ENCODE data around the gene XPO5. TPM values are rescaled to one million over a fixed set of nuclear protein-coding genes. Genes with fewer than 3 reads are reported as not detected.

Gene XPO5
- polyA plus RNA-seq, 1 of the 3 experiments (the other 2 are of a cell fraction): 29.5 TPM

- Histone ChIP-seq H3K4me2 (no peak overlapping the region), H3K9ac (no peak overlapping the region), H3K9me3 (no peaks in the 10 kb centered on the region), H3K27ac (ENCODE audit: low read depth in 2 of 2, low read length in 1 of 2) (no peak overlapping the region), H2AFZ (ENCODE audit: low read depth) (no peak overlapping the region), H3K9me2 (no peaks in the 10 kb centered on the region), H3K4me1 (ENCODE audit: control insufficient read depth in 1 of 2, insufficient read depth in 2 of 2, low read depth in 1 of 2, low read length in 1 of 2) (peaks cover 1 to 12% of the 10 kb centered on the region in 2 experiments), H4K20me1 (ENCODE audit: insufficient read depth) (no peaks in the 10 kb centered on the region), H3K4me3 (ENCODE audit: low read depth in 2 of 2, low read length in 1 of 2) (no peak overlapping the region), H3K79me2 (ENCODE audit: insufficient read depth) (peaks cover 26% of the 10 kb centered on the region), H3K36me3 (replicated peaks in 1 of 2; ENCODE audit: control insufficient read depth in 1 of 2, insufficient read depth in 2 of 2, low read length in 1 of 2) (peaks cover 64 to 71% of the 10 kb centered on the region in 2 experiments), H3K27me3 (ENCODE audit: insufficient read depth) (no peaks in the 10 kb centered on the region), H3F3A (replicated peaks; ENCODE audit: insufficient read depth) (peaks cover 35% of the 10 kb centered on the region)
- TF ChIP-seq FOXJ3 (CRISPR knock-in tag; IDR thresholded peaks at IDR 0.05) (no peak), CTCF (IDR thresholded peaks at IDR 0.05) (no peak), EZH2phosphoT487 (IDR thresholded peaks at IDR 0.05; ENCODE audit: borderline replicate concordance, low read depth) (no peak), FOSL2 (IDR thresholded peaks at IDR 0.05; ENCODE audit: borderline replicate concordance, low read depth) (no peak), NFIC (IDR thresholded peaks at IDR 0.05; ENCODE audit: borderline replicate concordance) (no peak), CHD2 (IDR thresholded peaks at IDR 0.05; ENCODE audit: low read length, partially characterized antibody) (no peak), USF2 (IDR thresholded peaks at IDR 0.05; ENCODE audit: borderline replicate concordance, low read depth, low read length) (no peak), ZBTB33 (IDR thresholded peaks at IDR 0.05; ENCODE audit: borderline replicate concordance, low read depth) (no peak), YY1 (IDR thresholded peaks at IDR 0.05; ENCODE audit: low read depth) (no peak)
- POLR2A ChIA-PET: no interaction called here
- CTCF ChIA-PET: interaction anchor here (1.0 to 6.4 kb wide), 2 partner anchors 14 to 147 kb away, joined by 4 to 39 read pairs; partner anchors contain the start of gene VEGFA
- DNase-seq: no peak
- WGBS (ENCODE audit: low lambda C conversion rate): 92% methylated on average over 5 of the region's 10 CpGs
Observed at GRCh38 chr6:43622541-43622940, 46.7 kb upstream of the XPO5 start.

GRCh38 chr6:43621836-43622180, 46.0 kb upstream of the XPO5 start:
- H3K9ac ChIP-seq: no peak overlapping the region
- no peak overlapping the region for H3K4me3 ChIP-seq (ENCODE audit: low read depth in 2 of 2, low read length in 1 of 2)
- H3F3A ChIP-seq (replicated peaks; ENCODE audit: insufficient read depth): peaks cover 39% of the 10 kb centered on the region
- H3K27ac ChIP-seq (ENCODE audit: low read depth in 2 of 2, low read length in 1 of 2): no peak overlapping the region
- no peak overlapping the region for H3K4me2 ChIP-seq
- H2AFZ ChIP-seq (ENCODE audit: low read depth): no peak overlapping the region
- 97% methylated on average over 9 of the region's 10 CpGs for WGBS (ENCODE audit: low lambda C conversion rate)
- peaks cover 20% of the 10 kb centered on the region for H3K79me2 ChIP-seq (ENCODE audit: insufficient read depth)
- no peaks in the 10 kb centered on the region for H3K9me2 ChIP-seq
- ChIA-PET POLR2A (no interaction called here), CTCF (interaction anchor here (1.0 to 6.4 kb wide), 2 partner anchors 13 to 148 kb away, joined by 4 to 39 read pairs; partner anchors contain the start of gene VEGFA)
- no peak for DNase-seq
- no peaks in the 10 kb centered on the region for H3K27me3 ChIP-seq (ENCODE audit: insufficient read depth)
- H3K4me1 ChIP-seq (ENCODE audit: control insufficient read depth in 1 of 2, insufficient read depth in 2 of 2, low read depth in 1 of 2, low read length in 1 of 2): peaks cover 0 to 4% of the 10 kb centered on the region in 2 experiments; a peak in 1 of 4 replicates
- TF ChIP-seq SIN3A (IDR thresholded peaks at IDR 0.05; ENCODE audit: borderline replicate concordance, low read depth, low read length) (no peak), TEAD4 (IDR thresholded peaks at IDR 0.05; ENCODE audit: borderline replicate concordance, insufficient read depth) (no peak), MXI1 (IDR thresholded peaks at IDR 0.05; ENCODE audit: low read depth, low read length) (no peak), JUND (IDR thresholded peaks at IDR 0.05) (no peak), USF2 (IDR thresholded peaks at IDR 0.05; ENCODE audit: borderline replicate concordance, low read depth, low read length) (no peak), TAF1 (IDR thresholded peaks at IDR 0.05; ENCODE audit: borderline replicate concordance, low read depth, low read length) (no peak), TCF12 (IDR thresholded peaks at IDR 0.05) (no peak), RCOR1 (IDR thresholded peaks at IDR 0.05; ENCODE audit: low read length) (no peak), ELF1 (IDR thresholded peaks at IDR 0.05) (no peak), NFIC (IDR thresholded peaks at IDR 0.05; ENCODE audit: borderline replicate concordance) (no peak), EP300 (IDR thresholded peaks at IDR 0.05; ENCODE audit: borderline replicate concordance in 1 of 2, low read depth in 1 of 2, low read length in 1 of 2) (no peak), FOXM1 (IDR thresholded peaks at IDR 0.05; ENCODE audit: low read depth) (no peak), RFX5 (IDR thresholded peaks at IDR 0.05; ENCODE audit: low read length) (no peak), MAX (IDR thresholded peaks at IDR 0.05; ENCODE audit: low read depth) (no peak), PBX3 (IDR thresholded peaks at IDR 0.05) (no peak), GABPA (IDR thresholded peaks at IDR 0.05; ENCODE audit: low read depth) (no peak)
- no peaks in the 10 kb centered on the region for H4K20me1 ChIP-seq (ENCODE audit: insufficient read depth)
- H3K36me3 ChIP-seq (replicated peaks in 1 of 2; ENCODE audit: control insufficient read depth in 1 of 2, insufficient read depth in 2 of 2, low read length in 1 of 2): peaks cover 64 to 74% of the 10 kb centered on the region in 2 experiments
- no peaks in the 10 kb centered on the region for H3K9me3 ChIP-seq
